NCI-H1048 (cell line): Measurements from ENCODE around the gene RABAC1.
A peak's percentile ranks its signal among the peaks of the same experiment; 100 is the strongest.
"Not testable (repeated sequence)": the region's sequence is repeated elsewhere in the genome, so short reads cannot be mapped to it uniquely, and the experiment has no call there.

Source experiments
- DNase-seq: peaks from one replicate; lab custom pipeline; 2025; lab: John Stamatoyannopoulos, UW

Gene RABAC1

GRCh38 chr19:41959056-41960053 is at the start of gene RABAC1:
Gene RABAC1, minus strand, starts transcription at chr19:41959321. Its CDS starts 29 bp downstream, at chr19:41959292.
- peak; percentile 74 for DNase-seq

GRCh38 chr19:42006569-42006968 is 47.4 kb upstream of the RABAC1 start:
- no peak for DNase-seq

GRCh38 chr19:42005504-42005903 is 46.4 kb upstream of the RABAC1 start:
- no peak for DNase-seq

GRCh38 chr19:42003506-42004294 is 44.6 kb upstream of the RABAC1 start:
- DNase-seq = no peak

- DNase-seq = no peak
These were observed 40.7 kb upstream of the RABAC1 start for GRCh38 chr19:41999878-42000208.

- no peak for DNase-seq
These were observed 40.2 kb upstream of the RABAC1 start for GRCh38 chr19:41999071-41999877.

- DNase-seq = no peak
These were observed 39.3 kb upstream of the RABAC1 start for GRCh38 chr19:41998246-41999020.

- no peak for DNase-seq
These were observed 38.7 kb upstream of the RABAC1 start for GRCh38 chr19:41997851-41998229.

GRCh38 chr19:41997121-41997850 is 38.2 kb upstream of the RABAC1 start:
- DNase-seq = peak; percentile 29

GRCh38 chr19:41995959-41996797 is 37.1 kb upstream of the RABAC1 start:
- DNase-seq = no peak

GRCh38 chr19:41994994-41995958 is 36.2 kb upstream of the RABAC1 start:
- DNase-seq = no peak

- no peak for DNase-seq
These were observed 35.4 kb upstream of the RABAC1 start for GRCh38 chr19:41994521-41994971.

- DNase-seq = no peak
These were observed 34.7 kb upstream of the RABAC1 start, which contains the start of gene ATP1A3 for GRCh38 chr19:41993612-41994483. Gene ATP1A3, minus strand, starts transcription at chr19:41994230. Its CDS starts 154 bp downstream, at chr19:41994076.

GRCh38 chr19:41991925-41992569 is 32.9 kb upstream of the RABAC1 start:
- not testable (repeated sequence) for DNase-seq

- no peak for DNase-seq
These were observed 31.9 kb upstream of the RABAC1 start for GRCh38 chr19:41991025-41991424.

GRCh38 chr19:41990615-41991014 is 31.5 kb upstream of the RABAC1 start:
- DNase-seq = no peak

GRCh38 chr19:41990028-41990427 is 30.9 kb upstream of the RABAC1 start:
- no peak for DNase-seq
